ENCODE measurements around the gene SLC17A8. TPM values are rescaled to one million over a fixed set of nuclear protein-coding genes. Genes with fewer than 3 reads are reported as not detected.
"Not testable (repeated sequence)": the region's sequence is repeated elsewhere in the genome, so short reads cannot be mapped to it uniquely, and the experiment has no call there.

Gene SLC17A8
- total RNA-seq, 1 donor from 2014 or later, result not detected

- no peak for DNase-seq (ENCODE audit: low read depth in 2 of 2)
These were observed 70.2 kb downstream of the SLC17A8 start for GRCh38 chr12:100427078-100427477.

- DNase-seq (ENCODE audit: low read depth in 2 of 2), result not testable (repeated sequence)
These were observed 73.4 kb downstream of the SLC17A8 start for GRCh38 chr12:100430251-100430650.

- DNase-seq (ENCODE audit: low read depth in 2 of 2), result no peak
These were observed 76.8 kb downstream of the SLC17A8 start for GRCh38 chr12:100433701-100434100.

- DNase-seq (ENCODE audit: low read depth in 2 of 2), result no peak
These were observed 77.3 kb downstream of the SLC17A8 start for GRCh38 chr12:100434177-100434576.

- no peak for DNase-seq (ENCODE audit: low read depth in 2 of 2)
These were observed 79.1 kb downstream of the SLC17A8 start for GRCh38 chr12:100435957-100436356.

GRCh38 chr12:100437038-100437841, 80.4 kb downstream of the SLC17A8 start:
- no peak for DNase-seq (ENCODE audit: low read depth in 2 of 2)

GRCh38 chr12:100439797-100440196, 82.9 kb downstream of the SLC17A8 start:
- DNase-seq (ENCODE audit: low read depth in 2 of 2), result no peak

- no peak for DNase-seq (ENCODE audit: low read depth in 2 of 2)
These were observed 85.5 kb downstream of the SLC17A8 start for GRCh38 chr12:100442403-100442802.

GRCh38 chr12:100443434-100443833, 86.6 kb downstream of the SLC17A8 start:
- no peak for DNase-seq (ENCODE audit: low read depth in 2 of 2)

GRCh38 chr12:100445081-100445481, 88.2 kb downstream of the SLC17A8 start:
- DNase-seq (ENCODE audit: low read depth in 2 of 2), result no peak

- DNase-seq (ENCODE audit: low read depth in 2 of 2), result no peak
These were observed 90.5 kb downstream of the SLC17A8 start for GRCh38 chr12:100447381-100447780.

GRCh38 chr12:100448656-100449055, 91.8 kb downstream of the SLC17A8 start:
- no peak for DNase-seq (ENCODE audit: low read depth in 2 of 2)

GRCh38 chr12:100450735-100451134, 93.9 kb downstream of the SLC17A8 start:
- no peak for DNase-seq (ENCODE audit: low read depth in 2 of 2)

- no peak for DNase-seq (ENCODE audit: low read depth in 2 of 2)
These were observed 97.1 kb downstream of the SLC17A8 start for GRCh38 chr12:100453951-100454350.

GRCh38 chr12:100455896-100456295, 99.0 kb downstream of the SLC17A8 start:
- no peak for DNase-seq (ENCODE audit: low read depth in 2 of 2)

GRCh38 chr12:100458191-100458590, 101.3 kb downstream of the SLC17A8 start:
- DNase-seq (ENCODE audit: low read depth in 2 of 2), result no peak

- no peak for DNase-seq (ENCODE audit: low read depth in 2 of 2)
These were observed 103.8 kb downstream of the SLC17A8 start for GRCh38 chr12:100460702-100461101.

GRCh38 chr12:100461330-100461973, 104.6 kb downstream of the SLC17A8 start:
- no peak for DNase-seq (ENCODE audit: low read depth in 2 of 2)

GRCh38 chr12:100463661-100464060, 106.8 kb downstream of the SLC17A8 start:
- no peak for DNase-seq (ENCODE audit: low read depth in 2 of 2)

GRCh38 chr12:100464529-100464928, 107.7 kb downstream of the SLC17A8 start:
- no peak for DNase-seq (ENCODE audit: low read depth in 2 of 2)

- no peak for DNase-seq (ENCODE audit: low read depth in 2 of 2)
These were observed 111.3 kb downstream of the SLC17A8 start for GRCh38 chr12:100468126-100468525.
